NT2/D1 (cell line): ENCODE data around the gene DCHS1.

Source experiments
- SUZ12 ChIP-seq: IDR thresholded peaks from 2 replicates; pipeline ENCODE4 v1.6.1; 2011; ENCODE audit not compliant: insufficient read length, insufficient read depth; ENCODE audit errors: extremely low read depth
- YY1 ChIP-seq: IDR thresholded peaks from 2 replicates; pipeline ENCODE4 v1.6.1; 2011; ENCODE audit not compliant: insufficient read length, insufficient read depth

GRCh38 chr11:6638429-6638828, 17.2 kb downstream of the DCHS1 start:
- no peak for TF ChIP-seq SUZ12
- no peak for TF ChIP-seq YY1
